ENCODE data around the gene DACT1. TPM values are rescaled to one million over a fixed set of nuclear protein-coding genes. Genes with fewer than 3 reads are reported as not detected.
"Not testable (repeated sequence)": the region's sequence is repeated elsewhere in the genome, so short reads cannot be mapped to it uniquely, and the experiment has no call there.

The DACT1 gene
- total RNA-seq: 10 to 100 TPM in 1 of 5 donors, 1 to 10 TPM in 3, under 1 TPM in 1; 0.29 to 22.0 (median 5.8) TPM
- polyA plus RNA-seq: 10 to 100 TPM in 2 of 3 donors, 1 to 10 TPM in 1; 1.9 to 28.9 (median 10.1) TPM
- long read RNA-seq, donor 1, partial matches to known transcripts: 0 of 5 reads
- long read RNA-seq, donor 1, other reads (novel, unspliced or antisense): 0 of 5 reads
- long read RNA-seq, donor 2, transcript DACT1-202 (4 exons, 3,734 nt): major isoform, 5 of 7 reads
- long read RNA-seq, donor 2, partial matches to known transcripts: 0 of 7 reads
- long read RNA-seq, donor 2, other reads (novel, unspliced or antisense): 0 of 7 reads
- long read RNA-seq, donor 3, partial matches to known transcripts: 0 of 4 reads
- long read RNA-seq, donor 3, other reads (novel, unspliced or antisense): 0 of 4 reads
- long read RNA-seq, donor 4, partial matches to known transcripts: 0 of 1 reads
- long read RNA-seq, donor 4, other reads (novel, unspliced or antisense): 0 of 1 reads
- long read RNA-seq, donor 5, transcript DACT1-201 (4 exons, 2,571 nt): minor isoform, 7 of 16 reads
- long read RNA-seq, donor 5, transcript DACT1-202 (4 exons, 3,734 nt): major isoform, 9 of 16 reads
- long read RNA-seq, donor 5, partial matches to known transcripts: 0 of 16 reads
- long read RNA-seq, donor 5, other reads (novel, unspliced or antisense): 0 of 16 reads
- long read RNA-seq, donor 6, transcript DACT1-202 (4 exons, 3,734 nt): major isoform, 7 of 12 reads
- long read RNA-seq, donor 6, transcript DACT1-201 (4 exons, 2,571 nt): minor isoform, 5 of 12 reads
- long read RNA-seq, donor 6, partial matches to known transcripts: 0 of 12 reads
- long read RNA-seq, donor 6, other reads (novel, unspliced or antisense): 0 of 12 reads
- long read RNA-seq, donor 7, transcript DACT1-202 (4 exons, 3,734 nt): major isoform, 9 of 26 reads
- long read RNA-seq, donor 7, partial matches to known transcripts: 16 of 26 reads
- long read RNA-seq, donor 7, other reads (novel, unspliced or antisense): 0 of 26 reads
- long read RNA-seq, donor 8, partial matches to known transcripts: 0 of 6 reads
- long read RNA-seq, donor 8, other reads (novel, unspliced or antisense): 0 of 6 reads
- long read RNA-seq, donor 9, partial matches to known transcripts: 0 of 7 reads
- long read RNA-seq, donor 9, other reads (novel, unspliced or antisense): 0 of 7 reads
- long read RNA-seq, donor 10, partial matches to known transcripts: 0 of 1 reads
- long read RNA-seq, donor 10, other reads (novel, unspliced or antisense): 0 of 1 reads

- Histone ChIP-seq H3K27me3 (peaks cover 0 to 14% (median 0%) of the 10 kb centered on the region in 3 donors), H3K4me1 (peaks cover 10 to 49% (median 34%) of the 10 kb centered on the region in 4 donors), H3K9me3 (no peaks in the 10 kb centered on the region), H3K36me3 (peaks cover 0 to 15% (median 12%) of the 10 kb centered on the region in 4 donors), H3K27ac (peak within 1 kb of the TSS; percentile 72 to 94 (median 90)), H3K4me3 (peak within 1 kb of the TSS; percentile 70 to 88 (median 76))
- no peak for TF ChIP-seq EP300 (IDR thresholded peaks at IDR 0.05)
- TF ChIP-seq POLR2AphosphoS5 (IDR thresholded peaks at IDR 0.05): peak in 1 of 3 donors; percentile 2
- intact Hi-C loops (cut with DNase I; ENCODE audit: low total_unique reads): no loop called here
- whole genome bisulfite sequencing, 5 donors: 0 to 1% (median 1%) methylated on average over 21 to 94 of the region's 94 CpGs
- peak; percentile 44 to 95 for DNase-seq
Measured at GRCh38 chr14:58637391-58638230, at the start of gene DACT1. DACT1 (plus strand) TSS chr14:58637962; CDS start chr14:58638203, 241 bp downstream.

GRCh38 chr14:58588321-58588720 lies 49.4 kb upstream of the DACT1 start:
- H3K36me3 ChIP-seq; H3K4me3 ChIP-seq; H3K27me3 ChIP-seq; H3K27ac ChIP-seq; H3K4me1 ChIP-seq; DNase-seq; intact Hi-C loops (cut with DNase I; ENCODE audit: low total_unique reads); H3K9me3 ChIP-seq: not testable (repeated sequence)
- WGBS, 5 donors: 87 to 95% (median 91%) methylated on average over 12 to 18 of the region's 18 CpGs

GRCh38 chr14:58593977-58594376 lies 43.8 kb upstream of the DACT1 start:
- no peaks in the 10 kb centered on the region for H3K36me3 ChIP-seq
- intact Hi-C loops (cut with DNase I; ENCODE audit: low total_unique reads): no loop called here
- TF ChIP-seq POLR2AphosphoS5 (IDR thresholded peaks at IDR 0.05) (no peak), POLR2A (IDR thresholded peaks at IDR 0.05) (no peak), EP300 (IDR thresholded peaks at IDR 0.05) (no peak), CTCF (IDR thresholded peaks at IDR 0.05) (no peak)
- no peak overlapping the region for H3K27ac ChIP-seq
- H3K9me3 ChIP-seq: no peaks in the 10 kb centered on the region
- no peaks in the 10 kb centered on the region for H3K27me3 ChIP-seq
- no peaks in the 10 kb centered on the region for H3K4me1 ChIP-seq
- 90 to 93% (median 91%) methylated on average over 3 to 4 of the region's 4 CpGs for WGBS, 5 donors
- H3K4me3 ChIP-seq: no peak overlapping the region
- no peak for DNase-seq

GRCh38 chr14:58597041-58597440 lies 40.7 kb upstream of the DACT1 start:
- TF ChIP-seq POLR2A (IDR thresholded peaks at IDR 0.05) (no peak), EP300 (IDR thresholded peaks at IDR 0.05) (no peak), CTCF (IDR thresholded peaks at IDR 0.05) (no peak), POLR2AphosphoS5 (IDR thresholded peaks at IDR 0.05) (no peak)
- 83 to 91% (median 89%) methylated on average over 4 of the region's 4 CpGs for whole genome bisulfite sequencing, 5 donors
- intact Hi-C loops (cut with DNase I; ENCODE audit: low total_unique reads): no loop called here
- H3K27me3 ChIP-seq: no peaks in the 10 kb centered on the region
- H3K27ac ChIP-seq: no peak overlapping the region
- H3K36me3 ChIP-seq: no peaks in the 10 kb centered on the region
- DNase-seq: no peak
- no peaks in the 10 kb centered on the region for H3K9me3 ChIP-seq
- H3K4me3 ChIP-seq: no peak overlapping the region
- H3K4me1 ChIP-seq: no peaks in the 10 kb centered on the region
